ENCODE data around the gene NDUFAF2.

DNA sequence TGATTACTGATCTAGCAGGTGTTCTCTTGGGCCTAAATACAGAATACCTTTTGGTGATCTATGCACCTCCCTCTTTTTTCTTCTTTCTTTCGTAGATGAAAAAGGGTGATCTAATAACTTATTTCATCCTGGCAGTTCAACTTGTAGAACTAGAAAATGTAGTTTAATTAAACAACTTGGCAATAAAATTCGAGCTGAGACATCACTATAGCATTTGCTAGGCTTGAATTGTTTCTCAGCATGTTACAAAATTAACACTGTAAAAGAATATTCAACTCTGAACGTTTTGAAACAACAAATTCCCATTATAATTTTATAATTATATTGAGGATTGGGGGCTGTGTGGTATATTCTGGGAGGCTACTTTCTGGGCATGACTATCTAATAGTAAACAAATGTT lies 197.8 kb downstream of the NDUFAF2 start:
- TF ChIP-seq, protein P1, sequence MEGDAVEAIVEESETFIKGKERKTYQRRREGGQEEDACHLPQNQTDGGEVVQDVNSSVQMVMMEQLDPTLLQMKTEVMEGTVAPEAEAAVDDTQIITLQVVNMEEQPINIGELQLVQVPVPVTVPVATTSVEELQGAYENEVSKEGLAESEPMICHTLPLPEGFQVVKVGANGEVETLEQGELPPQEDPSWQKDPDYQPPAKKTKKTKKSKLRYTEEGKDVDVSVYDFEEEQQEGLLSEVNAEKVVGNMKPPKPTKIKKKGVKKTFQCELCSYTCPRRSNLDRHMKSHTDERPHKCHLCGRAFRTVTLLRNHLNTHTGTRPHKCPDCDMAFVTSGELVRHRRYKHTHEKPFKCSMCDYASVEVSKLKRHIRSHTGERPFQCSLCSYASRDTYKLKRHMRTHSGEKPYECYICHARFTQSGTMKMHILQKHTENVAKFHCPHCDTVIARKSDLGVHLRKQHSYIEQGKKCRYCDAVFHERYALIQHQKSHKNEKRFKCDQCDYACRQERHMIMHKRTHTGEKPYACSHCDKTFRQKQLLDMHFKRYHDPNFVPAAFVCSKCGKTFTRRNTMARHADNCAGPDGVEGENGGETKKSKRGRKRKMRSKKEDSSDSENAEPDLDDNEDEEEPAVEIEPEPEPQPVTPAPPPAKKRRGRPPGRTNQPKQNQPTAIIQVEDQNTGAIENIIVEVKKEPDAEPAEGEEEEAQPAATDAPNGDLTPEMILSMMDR (IDR thresholded peaks at IDR 0.05) = no peak
- no peak for TF ChIP-seq POLR2A (IDR thresholded peaks at IDR 0.05)

Data from Peyer's patch (tissue), 4 donors.